Esophagus muscularis mucosa (tissue), 4 donors: ENCODE measurements around the gene AHNAK2. TPM values are rescaled to one million over a fixed set of nuclear protein-coding genes. Genes with fewer than 3 reads are reported as not detected.

Source experiments
- DNase-seq: peaks from one replicate; pipeline ENCODE4 v3.0.0-alpha.2; 2017; ENCODE audit errors: extremely low spot score
- H3K27ac ChIP-seq, 4 donors: fragments of 200-600 bp; sonication (generic); replicated peaks in 1 of 4; 1 replicate in 3 of 4; 2 replicates in 1 of 4; pipeline ENCODE4 v1.5.1; 2016 to 2019; ENCODE audit warnings: mild to moderate bottlenecking in 1 of 4
- H3K27me3 ChIP-seq, 4 donors: fragments of 200-600 bp; sonication (generic); one replicate each; pipeline versions ENCODE4 v1.5.1 to v1.6.0; 2016 to 2019
- H3K36me3 ChIP-seq, 4 donors: fragments of 200-600 bp; sonication (generic); one replicate each; pipeline ENCODE4 v1.5.1; 2016 to 2019
- H3K4me1 ChIP-seq, 4 donors: fragments of 200-600 bp; sonication (generic); one replicate each; pipeline ENCODE4 v1.5.1; 2016 to 2019
- H3K4me3 ChIP-seq, 4 donors: fragments of 200-600 bp; sonication (generic); 1 replicate in 2 of 4; 2 replicates in 2 of 4; pipeline ENCODE4 v1.5.1; 2016 to 2019; ENCODE audit warnings: mild to moderate bottlenecking in 4 of 4, moderate library complexity in 1 of 4
- H3K9me3 ChIP-seq, 4 donors: fragments of 200-600 bp; sonication (generic); 1 replicate in 3 of 4; 2 replicates in 1 of 4; pipeline ENCODE4 v1.5.1; 2016 to 2019
- EP300 ChIP-seq: sonication (generic); formaldehyde crosslinking; IDR thresholded peaks from one replicate; pipeline ENCODE4 v1.6.1; 2017; ENCODE audit warnings: antibody characterized with exemption
- POLR2A ChIP-seq: fragments of 450-650 bp; IDR thresholded peaks from one replicate; pipeline ENCODE4 v1.6.1; 2017; ENCODE audit warnings: antibody characterized with exemption, moderate library complexity, mild to moderate bottlenecking, low read depth
- POLR2AphosphoS5 ChIP-seq, 2 donors: sonication (generic); formaldehyde crosslinking; IDR thresholded peaks; one replicate each; pipeline ENCODE4 v1.6.1; 2017; ENCODE audit warnings: antibody characterized with exemption in 2 of 2
- WGBS: methylation state at CpG from one replicate; pipeline ENCODE4 v1.1.5; 2018; 5-methylcytosine and 5-hydroxymethylcytosine counted together
- intact Hi-C: fragments of 100-400 bp; cut with DNase I; formaldehyde crosslinking; loops from one replicate; pipeline ENCODE4 v1.15.1; 2023
- total RNA-seq, 4 donors: library from RNA; depleted of rRNA; stranded (reverse); fragments of >200 nt; gene quantifications; one replicate each; pipeline versions ENCODE4 v1.1.0 to v1.2.1, GENCODE V29; 2016
- TF ChIP-seq, protein P1 (sequence below), 3 experiments: fragments of 200-600 bp in 2 of 3; fragments of 450-650 bp in 1 of 3; sonication (generic) in 2 of 3; IDR thresholded peaks; one replicate each; pipeline ENCODE4 v1.5.1; 2017 to 2019; ENCODE audit warnings: antibody characterized with exemption in 3 of 3, mild to moderate bottlenecking in 2 of 3, moderate library complexity in 1 of 3

The AHNAK2 gene
- total RNA-seq, 4 donors from 2014 or later: 95.3 to 277 (median 195) TPM

DNA sequence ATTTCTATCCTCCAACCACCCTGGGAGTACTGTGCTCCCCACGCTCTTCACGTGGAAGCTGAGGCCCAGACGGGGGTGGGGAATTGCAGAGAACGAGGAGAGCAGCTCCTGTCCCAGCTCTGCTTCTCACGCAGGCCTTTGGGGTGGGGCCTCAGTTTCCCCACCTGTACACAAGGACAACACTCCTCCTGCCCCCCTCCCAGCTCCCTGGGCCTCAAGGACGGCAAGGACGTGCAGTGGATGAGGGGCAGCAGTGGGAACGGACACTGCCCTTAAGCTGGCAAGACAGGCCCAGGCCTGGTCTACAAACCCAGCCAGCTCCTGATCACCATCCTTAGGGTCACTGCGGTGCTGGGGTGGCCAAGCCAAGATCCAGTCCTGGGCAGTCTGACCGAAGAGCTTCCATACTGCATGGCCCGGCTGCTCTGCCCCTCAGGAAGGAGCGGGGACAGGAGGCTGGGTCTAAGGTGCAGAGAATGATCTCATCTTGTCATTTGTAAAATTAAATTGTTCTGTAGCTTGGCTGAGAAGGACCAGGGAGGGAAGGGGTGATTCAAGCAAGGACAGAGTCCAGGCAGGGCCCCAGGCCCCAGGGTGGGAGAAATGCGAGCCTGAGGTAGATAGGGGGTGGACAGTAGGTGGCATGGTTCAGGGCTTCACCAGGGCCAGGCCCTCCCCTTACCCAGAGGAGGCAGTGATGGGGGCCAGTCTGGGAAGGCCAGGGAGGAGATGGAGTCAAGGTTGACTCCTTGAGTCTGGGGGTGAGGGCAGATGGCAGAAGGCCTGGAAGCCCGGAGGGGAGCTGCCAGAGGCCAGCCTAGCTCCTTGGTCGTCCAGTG lies 6.1 kb upstream of the AHNAK2 start:
- TF ChIP-seq POLR2AphosphoS5 (IDR thresholded peaks at IDR 0.05) (no peak), EP300 (no peak), POLR2A (no peak)
- TF ChIP-seq, protein P1, sequence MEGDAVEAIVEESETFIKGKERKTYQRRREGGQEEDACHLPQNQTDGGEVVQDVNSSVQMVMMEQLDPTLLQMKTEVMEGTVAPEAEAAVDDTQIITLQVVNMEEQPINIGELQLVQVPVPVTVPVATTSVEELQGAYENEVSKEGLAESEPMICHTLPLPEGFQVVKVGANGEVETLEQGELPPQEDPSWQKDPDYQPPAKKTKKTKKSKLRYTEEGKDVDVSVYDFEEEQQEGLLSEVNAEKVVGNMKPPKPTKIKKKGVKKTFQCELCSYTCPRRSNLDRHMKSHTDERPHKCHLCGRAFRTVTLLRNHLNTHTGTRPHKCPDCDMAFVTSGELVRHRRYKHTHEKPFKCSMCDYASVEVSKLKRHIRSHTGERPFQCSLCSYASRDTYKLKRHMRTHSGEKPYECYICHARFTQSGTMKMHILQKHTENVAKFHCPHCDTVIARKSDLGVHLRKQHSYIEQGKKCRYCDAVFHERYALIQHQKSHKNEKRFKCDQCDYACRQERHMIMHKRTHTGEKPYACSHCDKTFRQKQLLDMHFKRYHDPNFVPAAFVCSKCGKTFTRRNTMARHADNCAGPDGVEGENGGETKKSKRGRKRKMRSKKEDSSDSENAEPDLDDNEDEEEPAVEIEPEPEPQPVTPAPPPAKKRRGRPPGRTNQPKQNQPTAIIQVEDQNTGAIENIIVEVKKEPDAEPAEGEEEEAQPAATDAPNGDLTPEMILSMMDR (IDR thresholded peaks at IDR 0.05): no peak
- Histone ChIP-seq H3K9me3 (no peaks in the 10 kb centered on the region), H3K27me3 (no peaks in the 10 kb centered on the region), H3K27ac (peak overlapping the region in 3 of 4 donors; percentile 70 to 83 (median 78)), H3K4me1 (peaks cover 25 to 45% (median 35%) of the 10 kb centered on the region in 4 donors), H3K4me3 (no peak overlapping the region), H3K36me3 (peaks cover 0 to 3% (median 1%) of the 10 kb centered on the region in 4 donors)
- intact Hi-C loops: no loop called here
- 84% methylated on average over 7 of the region's 15 CpGs for WGBS
- DNase-seq: no peak

DNA sequence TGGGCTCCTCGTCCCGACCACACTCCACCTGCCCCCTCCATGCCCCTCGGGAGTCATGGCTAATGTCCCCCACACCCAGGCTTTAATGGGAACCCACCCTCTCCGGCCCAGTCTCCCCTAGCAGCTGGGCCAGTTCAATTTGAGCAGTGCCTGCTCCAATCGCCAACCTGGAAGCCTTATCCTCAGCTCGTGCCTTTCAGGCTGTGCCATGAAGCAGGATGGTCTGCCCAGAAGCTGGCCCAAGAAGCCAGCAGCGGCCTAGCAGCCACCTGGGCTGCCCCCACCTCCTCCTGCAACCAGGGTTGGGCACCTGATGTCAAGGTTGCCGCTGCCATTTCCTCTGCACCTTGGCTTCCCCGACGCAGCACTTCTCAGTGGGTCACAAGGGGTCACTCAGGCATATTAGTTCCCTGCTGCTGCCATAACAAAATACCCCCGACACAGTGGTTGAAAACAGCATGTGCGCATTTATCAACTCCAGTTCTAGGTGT lies 5.1 kb upstream of the AHNAK2 start:
- Histone ChIP-seq H3K4me1 (peaks cover 32 to 55% (median 45%) of the 10 kb centered on the region in 4 donors), H3K27ac (no peak overlapping the region), H3K9me3 (no peaks in the 10 kb centered on the region), H3K36me3 (no peaks in the 10 kb centered on the region), H3K4me3 (no peak overlapping the region), H3K27me3 (no peaks in the 10 kb centered on the region)
- TF ChIP-seq POLR2A (no peak), EP300 (no peak), POLR2AphosphoS5 (IDR thresholded peaks at IDR 0.05) (no peak)
- TF ChIP-seq, protein P1 (IDR thresholded peaks at IDR 0.05): no peak
- WGBS: 95% methylated on average over 4 of the region's 12 CpGs
- no peak for DNase-seq
- intact Hi-C loops: loop anchor here (2.0 kb wide), 1 partner anchor 38 kb away; the partner anchor contains the start of gene CDCA4

DNA sequence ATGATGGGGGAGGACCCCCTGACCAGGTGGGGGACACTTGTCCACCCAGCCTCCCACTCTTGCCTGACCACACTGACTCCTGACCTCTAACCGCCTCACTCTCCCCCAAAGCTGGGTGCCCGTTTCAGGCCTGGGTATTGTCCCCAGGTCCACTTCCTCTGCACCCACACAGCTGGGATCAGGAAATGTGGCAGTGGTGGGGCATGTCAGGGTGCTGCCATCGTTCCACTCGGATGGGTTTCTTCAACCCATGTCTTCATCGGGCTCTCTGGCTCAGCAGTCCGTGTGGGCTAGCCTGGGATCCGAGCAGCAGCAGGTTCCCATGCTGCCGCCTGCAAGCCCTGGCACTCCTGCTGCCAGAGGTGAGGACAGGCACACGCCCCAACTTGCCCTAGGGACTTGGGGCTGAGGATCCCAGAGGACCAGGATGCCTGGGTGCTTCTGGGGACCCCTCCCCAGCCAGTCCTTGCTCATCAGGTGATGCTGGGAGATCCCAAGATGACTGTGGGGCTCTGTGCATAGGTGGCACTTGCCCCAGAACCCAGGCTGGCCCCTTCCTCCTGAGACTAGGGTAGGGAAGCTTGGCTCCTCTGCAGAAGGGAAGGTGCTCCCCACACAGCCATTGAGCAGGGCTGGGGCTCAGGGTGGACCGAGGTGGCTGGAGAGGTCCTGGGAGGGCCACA lies 4.5 kb upstream of the AHNAK2 start:
- intact Hi-C loops: loop anchor here (2.0 kb wide), 1 partner anchor 38 kb away; the partner anchor contains the start of gene CDCA4
- peaks cover 34 to 61% (median 49%) of the 10 kb centered on the region in 4 donors for H3K4me1 ChIP-seq

DNA sequence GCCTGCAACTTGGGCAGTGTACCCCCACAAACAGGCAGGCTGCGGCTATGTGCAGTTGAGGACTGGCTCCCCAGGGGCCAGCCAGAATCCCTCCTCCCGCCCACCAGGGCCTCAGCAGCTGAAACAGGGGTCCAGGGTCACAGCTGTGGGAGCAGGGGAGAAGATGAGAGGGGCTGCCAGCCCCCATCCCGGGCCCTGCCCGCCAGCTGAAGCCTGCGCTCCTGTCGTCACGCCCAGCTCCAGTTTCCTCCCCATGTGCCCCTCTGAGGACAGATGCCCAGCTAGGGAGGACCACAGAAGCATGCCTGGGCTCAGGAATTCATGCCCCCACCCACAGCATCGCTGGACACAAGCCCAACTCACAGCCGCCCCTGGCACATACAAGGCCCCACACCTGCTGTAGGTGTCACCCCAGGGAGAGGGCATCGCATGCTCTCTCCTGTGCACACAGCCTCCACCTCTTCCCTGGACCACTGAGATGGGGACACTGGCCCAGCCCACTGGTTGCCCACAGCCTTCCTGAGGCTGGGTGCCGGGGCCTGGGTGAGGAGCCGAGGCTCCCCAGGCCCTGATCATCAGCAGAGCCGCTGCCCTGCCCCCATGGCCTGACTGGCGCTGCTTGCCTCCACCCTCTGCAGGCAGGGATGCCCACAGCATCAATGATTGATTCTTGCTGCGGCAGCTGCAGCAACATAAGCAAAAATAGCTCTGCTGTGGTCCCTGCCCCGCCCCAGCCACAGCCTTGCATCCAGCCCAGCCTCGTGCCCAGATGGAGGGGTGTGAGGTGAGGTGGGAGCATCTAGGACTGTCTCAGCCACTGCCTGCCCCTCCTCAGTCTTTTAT lies 3.7 kb upstream of the AHNAK2 start:
- 74% methylated on average over 6 of the region's 17 CpGs for WGBS
- intact Hi-C loops: loop anchor here (2.0 kb wide), 1 partner anchor 39 kb away; the partner anchor contains the start of gene CDCA4
- H3K4me1 ChIP-seq: peaks cover 41 to 64% (median 53%) of the 10 kb centered on the region in 4 donors
- no peaks in the 10 kb centered on the region for H3K9me3 ChIP-seq
- no peak overlapping the region for H3K4me3 ChIP-seq
- no peak for TF ChIP-seq EP300
- peak overlapping the region in 1 of 4 donors; percentile 87 for H3K27ac ChIP-seq
- no peaks in the 10 kb centered on the region for H3K27me3 ChIP-seq
- no peak for DNase-seq
- H3K36me3 ChIP-seq: no peaks in the 10 kb centered on the region

More for the DNA sequence above, 4.5 kb upstream of the AHNAK2 start:
- Histone ChIP-seq H3K36me3 (no peaks in the 10 kb centered on the region), H3K27ac (no peak overlapping the region), H3K27me3 (no peaks in the 10 kb centered on the region), H3K9me3 (no peaks in the 10 kb centered on the region), H3K4me3 (no peak overlapping the region)
- TF ChIP-seq, protein P1 (IDR thresholded peaks at IDR 0.05): no peak
- TF ChIP-seq POLR2AphosphoS5 (IDR thresholded peaks at IDR 0.05) (no peak), EP300 (no peak), POLR2A (no peak)
- no peak for DNase-seq
- 91% methylated on average over 6 of the region's 10 CpGs for WGBS
